Bronchial epithelial cell (primary cell): ENCODE data around the gene HFM1. TPM values are rescaled to one million over a fixed set of nuclear protein-coding genes. Genes with fewer than 3 reads are reported as not detected.
A peak's percentile ranks its signal among the peaks of the same experiment; 100 is the strongest.
"Not testable (repeated sequence)": the region's sequence is repeated elsewhere in the genome, so short reads cannot be mapped to it uniquely, and the experiment has no call there.

Source experiments
- DNase-seq: peaks from one replicate; pipeline ENCODE4 v3.0.0-alpha.2; 2010; ENCODE audit warnings: low read depth
- FAIRE-seq: peaks from 2 replicates; lab custom pipeline; 2011; peaks lifted over from hg19 to GRCh38; lab: Jason Lieb, UNC
- H3K27me3 ChIP-seq: 2 replicates; pipeline ENCODE4 v1.5.1; 2011; ENCODE audit warnings: low read length; ENCODE audit not compliant: control insufficient read depth, insufficient read depth
- H3K36me3 ChIP-seq: 2 replicates; pipeline ENCODE4 v1.5.1; 2011; ENCODE audit warnings: low read length; ENCODE audit not compliant: control insufficient read depth, insufficient read depth
- H3K4me3 ChIP-seq: 2 replicates; pipeline ENCODE4 v1.5.1; 2011; ENCODE audit warnings: mild to moderate bottlenecking, low read depth, low read length, control low read depth
- CTCF ChIP-seq: IDR thresholded peaks from 2 replicates; pipeline ENCODE4 v1.5.1; 2011; ENCODE audit warnings: mild to moderate bottlenecking, moderate library complexity, low read length, control low read depth, inconsistent platforms; ENCODE audit not compliant: insufficient read depth, severe bottlenecking
- total RNA-seq: library from RNA; depleted of rRNA; stranded (reverse); fragments of >200 nt; gene quantifications from 2 replicates; pipeline ENCODE4 v1.2.1, GENCODE V29; 2014

The HFM1 gene
- total RNA-seq, 1 donor from 2014 or later = not detected

DNA sequence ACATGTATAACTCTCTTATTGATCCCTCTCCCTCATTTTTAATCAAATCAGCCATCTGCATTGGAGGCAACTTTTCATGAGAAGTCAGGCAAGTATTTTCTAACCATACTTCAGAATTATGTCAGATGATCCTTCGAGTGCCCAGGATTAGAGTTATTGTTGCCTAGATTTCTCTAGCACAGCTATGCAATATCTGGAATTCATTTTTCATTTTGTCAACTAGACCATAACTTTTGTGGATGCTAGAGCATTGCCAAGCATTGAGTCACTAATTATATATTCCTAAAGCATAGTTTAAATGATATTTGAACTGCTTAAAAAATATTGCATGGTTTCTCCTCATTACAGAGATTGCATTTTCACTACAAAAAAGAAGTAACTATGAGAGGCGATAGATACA, 21.2 kb downstream of the HFM1 start:
- FAIRE-seq = no peak

GRCh38 chr1:91381844-91382243, 22.8 kb downstream of the HFM1 start:
- FAIRE-seq (no peak), DNase-seq (no peak)

More for the DNA sequence above, 21.2 kb downstream of the HFM1 start:
- no peak for TF ChIP-seq CTCF
- DNase-seq = no peak
- Histone ChIP-seq H3K36me3 (no peaks in the 10 kb centered on the region), H3K27me3 (no peaks in the 10 kb centered on the region), H3K4me3 (no peak overlapping the region)

GRCh38 chr1:91374086-91374485, 30.6 kb downstream of the HFM1 start:
- no peaks in the 10 kb centered on the region for H3K36me3 ChIP-seq
- no peak for DNase-seq
- no peak for TF ChIP-seq CTCF
- H3K4me3 ChIP-seq = no peak overlapping the region
- no peaks in the 10 kb centered on the region for H3K27me3 ChIP-seq
- no peak for FAIRE-seq

More at GRCh38 chr1:91381844-91382243, 22.8 kb downstream of the HFM1 start:
- Histone ChIP-seq H3K4me3 (no peak overlapping the region), H3K36me3 (no peaks in the 10 kb centered on the region), H3K27me3 (no peaks in the 10 kb centered on the region)
- no peak for TF ChIP-seq CTCF

DNA sequence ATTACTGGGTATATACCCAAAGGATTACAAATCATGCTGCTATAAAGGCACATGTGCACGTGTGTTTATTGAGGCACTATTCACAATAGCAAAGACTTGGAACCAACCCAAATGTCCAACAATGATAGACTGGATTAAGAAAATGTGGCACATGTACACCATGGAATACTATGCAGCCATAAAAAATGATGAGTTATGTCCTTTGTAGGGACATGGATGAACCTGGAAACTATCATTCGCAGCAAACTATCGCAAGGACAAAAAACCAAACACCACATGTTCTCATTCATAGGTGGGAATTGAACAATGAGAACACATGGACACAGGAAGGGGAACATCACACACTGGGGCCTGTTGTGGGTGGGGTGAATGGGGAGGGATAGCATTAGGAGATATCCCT, 32.4 kb downstream of the HFM1 start:
- H3K36me3 ChIP-seq, FAIRE-seq, H3K27me3 ChIP-seq, H3K4me3 ChIP-seq, DNase-seq: not testable (repeated sequence)

GRCh38 chr1:91349524-91349923, 55.1 kb downstream of the HFM1 start:
- TF ChIP-seq CTCF = no peak
- Histone ChIP-seq H3K27me3 (no peaks in the 10 kb centered on the region), H3K4me3 (no peak overlapping the region), H3K36me3 (no peaks in the 10 kb centered on the region)
- DNase-seq (peak; percentile 2), FAIRE-seq (no peak)

- DNase-seq (no peak), FAIRE-seq (no peak)
- Histone ChIP-seq H3K36me3 (no peaks in the 10 kb centered on the region), H3K27me3 (no peaks in the 10 kb centered on the region), H3K4me3 (no peak overlapping the region)
- no peak for TF ChIP-seq CTCF
These were observed 57.8 kb downstream of the HFM1 start for GRCh38 chr1:91346824-91347223.
